HepG2 (cell line): ENCODE results near the gene FAM43A. TPM values are rescaled to one million over a fixed set of nuclear protein-coding genes. Genes with fewer than 3 reads are reported as not detected.

Source experiments
- ARID2 ChIP-seq: sonication (generic); formaldehyde crosslinking; IDR thresholded peaks from 2 replicates; pipeline ENCODE4 v1.8.1; 2022; ENCODE audit warnings: mild to moderate bottlenecking, missing genetic modification reagents, borderline replicate concordance
- FLYWCH1 ChIP-seq: sonication (generic); formaldehyde crosslinking; IDR thresholded peaks from 2 replicates; pipeline ENCODE4 v1.8.1; 2023; ENCODE audit warnings: mild to moderate bottlenecking, missing genetic modification reagents
- KDM5A ChIP-seq: fragments of 200-600 bp; sonication (generic); IDR thresholded peaks from 2 replicates; pipeline ENCODE4 v1.7.0; 2018; ENCODE audit warnings: antibody characterized with exemption, mild to moderate bottlenecking, low read length, borderline replicate concordance
- PHF20 ChIP-seq: sonication (generic); formaldehyde crosslinking; IDR thresholded peaks from 2 replicates; pipeline ENCODE4 v1.5.0; 2020; ENCODE audit warnings: mild to moderate bottlenecking, missing genetic modification reagents
- PHF21A ChIP-seq: sonication (generic); formaldehyde crosslinking; IDR thresholded peaks from 2 replicates; pipeline ENCODE4 v1.5.0; 2020; ENCODE audit warnings: mild to moderate bottlenecking, missing genetic modification reagents
- RARA ChIP-seq: IDR thresholded peaks from 2 replicates; pipeline ENCODE4 v1.6.1; 2016; ENCODE audit warnings: missing genetic modification reagents, missing compliant biosample characterization
- U2AF2 ChIP-seq: fragments of 200-400 bp; formaldehyde crosslinking; IDR thresholded peaks from 2 replicates; pipeline ENCODE4 v1.6.1; 2017; ENCODE audit warnings: low read depth, mild to moderate bottlenecking, low read length
- USF2 ChIP-seq, 2 experiments: sonication (generic) in 1 of 2; formaldehyde crosslinking in 1 of 2; IDR thresholded peaks; 2 replicates each; pipeline versions ENCODE4 v1.5.1 to v1.6.1; 2011 to 2020; ENCODE audit warnings: borderline replicate concordance in 1 of 2, low read depth in 1 of 2, low read length in 1 of 2, mild to moderate bottlenecking in 1 of 2, missing genetic modification reagents in 1 of 2, moderate library complexity in 1 of 2
- ZHX1 ChIP-seq: sonication (generic); formaldehyde crosslinking; IDR thresholded peaks from 2 replicates; pipeline ENCODE4 v1.8.1; 2022; ENCODE audit warnings: low read depth, mild to moderate bottlenecking, missing genetic modification reagents
- ZNF350 ChIP-seq: sonication (generic); formaldehyde crosslinking; IDR thresholded peaks from 2 replicates; pipeline ENCODE4 v1.4.0; 2020; ENCODE audit warnings: mild to moderate bottlenecking, low read depth, missing genetic modification reagents, borderline replicate concordance
- ZNF431 ChIP-seq: sonication (generic); formaldehyde crosslinking; IDR thresholded peaks from 2 replicates; pipeline ENCODE4 v1.9.0; 2022; ENCODE audit warnings: missing genetic modification reagents, low read depth, mild to moderate bottlenecking, borderline replicate concordance
- ZNF605 ChIP-seq: sonication (generic); formaldehyde crosslinking; IDR thresholded peaks from 2 replicates; pipeline ENCODE4 v1.8.0; 2022; ENCODE audit warnings: mild to moderate bottlenecking, missing genetic modification reagents
- ZNF841 ChIP-seq: sonication (generic); formaldehyde crosslinking; IDR thresholded peaks from 2 replicates; pipeline ENCODE4 v1.8.1; 2023; ENCODE audit warnings: missing genetic modification reagents, borderline replicate concordance
- polyA plus RNA-seq, 8 experiments: library from polyadenylated mRNA; depleted of rRNA in 3 of 8; stranded (reverse) in 7 of 8; unstranded in 1 of 8; fragments of >200 nt; fragmentation: Illumina TruSeq in 4 of 8; extraction: Trizol in 4 of 8; gene quantifications; 2 replicates each; pipeline versions ENCODE4 v1.2.1 to v1.2.3, GENCODE V29; 2011 to 2016; ENCODE audit warnings: low read depth in 4 of 8, missing spikeins in 1 of 8, mixed read lengths in 1 of 8; ENCODE audit not compliant: insufficient read depth in 1 of 8
- total RNA-seq, 5 experiments: library from RNA; depleted of rRNA; stranded (reverse); fragments of >200 nt; fragmentation: Illumina TruSeq; extraction: Trizol; gene quantifications; 2 replicates each; pipeline ENCODE4 v1.2.3, GENCODE V29; 2016; ENCODE audit warnings: low read depth in 1 of 5
- TF ChIP-seq, protein P1 (sequence below): sonication (generic); formaldehyde crosslinking; IDR thresholded peaks from 2 replicates; pipeline ENCODE4 v1.4.0; 2020; ENCODE audit warnings: missing genetic modification reagents
- TF ChIP-seq, protein P2 (sequence below): sonication (generic); formaldehyde crosslinking; IDR thresholded peaks from 2 replicates; pipeline ENCODE4 v1.4.0; 2020; ENCODE audit warnings: missing genetic modification reagents
- TF ChIP-seq, protein P3 (sequence below): sonication (generic); formaldehyde crosslinking; IDR thresholded peaks from 2 replicates; pipeline ENCODE4 v1.9.0; 2021; ENCODE audit warnings: missing genetic modification reagents, borderline replicate concordance

The FAM43A gene
- total and polyA plus RNA-seq, 2 of the 13 experiments (the other 11 are each of a cell fraction or from before 2014, with no cell fraction given), result 0.91 to 1.8 TPM

DNA sequence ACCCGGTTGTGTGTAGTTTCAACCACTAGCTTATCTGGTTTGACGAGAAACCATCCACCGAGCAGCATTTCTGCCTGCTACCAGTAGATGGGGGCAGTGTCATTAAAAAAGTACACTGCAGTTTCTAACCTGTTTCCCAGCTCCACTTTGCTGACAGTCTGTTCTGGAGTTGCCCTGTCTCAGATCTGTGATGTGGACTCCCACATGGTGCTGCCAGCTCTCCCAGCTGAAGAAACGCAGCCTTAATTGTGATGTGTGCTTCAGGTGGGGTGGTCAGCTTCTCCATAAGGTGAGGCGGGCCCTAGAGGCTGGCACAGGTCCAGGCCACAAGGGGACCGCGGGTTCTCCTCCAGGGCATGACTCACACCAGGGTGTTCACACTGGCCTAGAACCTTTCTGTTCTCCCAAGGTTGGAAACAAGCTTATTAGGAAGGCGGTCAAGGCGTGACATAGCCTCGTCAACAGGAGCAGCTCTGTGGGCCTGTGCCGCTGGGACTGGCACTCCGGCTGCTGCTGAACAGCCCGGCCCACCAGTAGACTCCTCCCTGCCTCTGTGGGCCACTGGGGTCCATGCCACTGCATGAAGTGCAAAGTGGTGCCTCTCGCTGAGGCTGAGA lies 2.9 kb upstream of the FAM43A start (continued):
- TF ChIP-seq ZHX1 (CRISPR knock-in tag), result no peak
- TF ChIP-seq, protein P1, sequence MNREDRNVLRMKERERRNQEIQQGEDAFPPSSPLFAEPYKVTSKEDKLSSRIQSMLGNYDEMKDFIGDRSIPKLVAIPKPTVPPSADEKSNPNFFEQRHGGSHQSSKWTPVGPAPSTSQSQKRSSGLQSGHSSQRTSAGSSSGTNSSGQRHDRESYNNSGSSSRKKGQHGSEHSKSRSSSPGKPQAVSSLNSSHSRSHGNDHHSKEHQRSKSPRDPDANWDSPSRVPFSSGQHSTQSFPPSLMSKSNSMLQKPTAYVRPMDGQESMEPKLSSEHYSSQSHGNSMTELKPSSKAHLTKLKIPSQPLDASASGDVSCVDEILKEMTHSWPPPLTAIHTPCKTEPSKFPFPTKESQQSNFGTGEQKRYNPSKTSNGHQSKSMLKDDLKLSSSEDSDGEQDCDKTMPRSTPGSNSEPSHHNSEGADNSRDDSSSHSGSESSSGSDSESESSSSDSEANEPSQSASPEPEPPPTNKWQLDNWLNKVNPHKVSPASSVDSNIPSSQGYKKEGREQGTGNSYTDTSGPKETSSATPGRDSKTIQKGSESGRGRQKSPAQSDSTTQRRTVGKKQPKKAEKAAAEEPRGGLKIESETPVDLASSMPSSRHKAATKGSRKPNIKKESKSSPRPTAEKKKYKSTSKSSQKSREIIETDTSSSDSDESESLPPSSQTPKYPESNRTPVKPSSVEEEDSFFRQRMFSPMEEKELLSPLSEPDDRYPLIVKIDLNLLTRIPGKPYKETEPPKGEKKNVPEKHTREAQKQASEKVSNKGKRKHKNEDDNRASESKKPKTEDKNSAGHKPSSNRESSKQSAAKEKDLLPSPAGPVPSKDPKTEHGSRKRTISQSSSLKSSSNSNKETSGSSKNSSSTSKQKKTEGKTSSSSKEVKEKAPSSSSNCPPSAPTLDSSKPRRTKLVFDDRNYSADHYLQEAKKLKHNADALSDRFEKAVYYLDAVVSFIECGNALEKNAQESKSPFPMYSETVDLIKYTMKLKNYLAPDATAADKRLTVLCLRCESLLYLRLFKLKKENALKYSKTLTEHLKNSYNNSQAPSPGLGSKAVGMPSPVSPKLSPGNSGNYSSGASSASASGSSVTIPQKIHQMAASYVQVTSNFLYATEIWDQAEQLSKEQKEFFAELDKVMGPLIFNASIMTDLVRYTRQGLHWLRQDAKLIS, result no peak
- TF ChIP-seq PHF20 (CRISPR knock-in tag), result no peak
- no peak for TF ChIP-seq ZNF841
- no peak for TF ChIP-seq U2AF2
- TF ChIP-seq, protein P2, sequence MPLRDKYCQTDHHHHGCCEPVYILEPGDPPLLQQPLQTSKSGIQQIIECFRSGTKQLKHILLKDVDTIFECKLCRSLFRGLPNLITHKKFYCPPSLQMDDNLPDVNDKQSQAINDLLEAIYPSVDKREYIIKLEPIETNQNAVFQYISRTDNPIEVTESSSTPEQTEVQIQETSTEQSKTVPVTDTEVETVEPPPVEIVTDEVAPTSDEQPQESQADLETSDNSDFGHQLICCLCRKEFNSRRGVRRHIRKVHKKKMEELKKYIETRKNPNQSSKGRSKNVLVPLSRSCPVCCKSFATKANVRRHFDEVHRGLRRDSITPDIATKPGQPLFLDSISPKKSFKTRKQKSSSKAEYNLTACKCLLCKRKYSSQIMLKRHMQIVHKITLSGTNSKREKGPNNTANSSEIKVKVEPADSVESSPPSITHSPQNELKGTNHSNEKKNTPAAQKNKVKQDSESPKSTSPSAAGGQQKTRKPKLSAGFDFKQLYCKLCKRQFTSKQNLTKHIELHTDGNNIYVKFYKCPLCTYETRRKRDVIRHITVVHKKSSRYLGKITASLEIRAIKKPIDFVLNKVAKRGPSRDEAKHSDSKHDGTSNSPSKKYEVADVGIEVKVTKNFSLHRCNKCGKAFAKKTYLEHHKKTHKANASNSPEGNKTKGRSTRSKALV (CRISPR knock-in tag), result no peak; the same call in 1 of the 2 replicates
- TF ChIP-seq USF2 (IDR thresholded peaks at IDR 0.05; ENCODE audit: low read depth, low read length), result no peak
- no peak for TF ChIP-seq USF2 (CRISPR knock-in tag; IDR thresholded peaks at IDR 0.05; ENCODE audit: borderline replicate concordance)
- no peak for TF ChIP-seq FLYWCH1 (CRISPR knock-in tag)
- 0 out of 2 replicates have a peak, but pooled peaks have one; percentile 15 for TF ChIP-seq RARA (CRISPR knock-in tag)
- TF ChIP-seq ZNF350, result peak; percentile 57; the same call in 1 of the 2 replicates
- TF ChIP-seq, protein P3, sequence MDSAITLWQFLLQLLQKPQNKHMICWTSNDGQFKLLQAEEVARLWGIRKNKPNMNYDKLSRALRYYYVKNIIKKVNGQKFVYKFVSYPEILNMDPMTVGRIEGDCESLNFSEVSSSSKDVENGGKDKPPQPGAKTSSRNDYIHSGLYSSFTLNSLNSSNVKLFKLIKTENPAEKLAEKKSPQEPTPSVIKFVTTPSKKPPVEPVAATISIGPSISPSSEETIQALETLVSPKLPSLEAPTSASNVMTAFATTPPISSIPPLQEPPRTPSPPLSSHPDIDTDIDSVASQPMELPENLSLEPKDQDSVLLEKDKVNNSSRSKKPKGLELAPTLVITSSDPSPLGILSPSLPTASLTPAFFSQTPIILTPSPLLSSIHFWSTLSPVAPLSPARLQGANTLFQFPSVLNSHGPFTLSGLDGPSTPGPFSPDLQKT (CRISPR knock-in tag), result no peak
- TF ChIP-seq ZNF605, result no peak
- TF ChIP-seq ZNF431 (CRISPR knock-in tag), result no peak
- no peak for TF ChIP-seq ARID2 (CRISPR knock-in tag)
- TF ChIP-seq PHF21A, result no peak
- TF ChIP-seq KDM5A, result no peak
